Stomach smooth muscle (tissue), 2 donors: ENCODE results near the gene TMEFF2.
"Not testable (repeated sequence)": the region's sequence is repeated elsewhere in the genome, so short reads cannot be mapped to it uniquely, and the experiment has no call there.

Experiments
- H3K27ac ChIP-seq: one replicate; pipeline ENCODE4 v1.7.0; 2013; ENCODE audit warnings: mild to moderate bottlenecking, low read length, inconsistent platforms
- H3K27me3 ChIP-seq, 2 donors: one replicate each; pipeline ENCODE4 v1.7.0; 2013; ENCODE audit warnings: low read length in 2 of 2; ENCODE audit not compliant: insufficient read depth in 2 of 2, control insufficient read depth in 1 of 2
- H3K36me3 ChIP-seq, 2 donors: one replicate each; pipeline ENCODE4 v1.7.0; 2013; ENCODE audit warnings: low read length in 2 of 2; ENCODE audit not compliant: control insufficient read depth in 2 of 2, insufficient read depth in 2 of 2
- H3K4me1 ChIP-seq: one replicate; pipeline ENCODE4 v1.7.0; 2013; ENCODE audit warnings: low read length; ENCODE audit not compliant: control insufficient read depth, insufficient read depth
- H3K4me3 ChIP-seq, 2 donors: one replicate each; pipeline ENCODE4 v1.7.0; 2013; ENCODE audit warnings: low read length in 2 of 2
- H3K9ac ChIP-seq, 2 donors: one replicate each; pipeline ENCODE4 v1.7.0; 2013; ENCODE audit warnings: low read length in 2 of 2, mild to moderate bottlenecking in 1 of 2
- H3K9me3 ChIP-seq, 2 donors: one replicate each; pipeline ENCODE4 v1.7.0; 2013; ENCODE audit warnings: low read length in 2 of 2; ENCODE audit not compliant: control insufficient read depth in 2 of 2
- donor health status: healthy.
- donor health status: Pancreatic carcinoma.

The TMEFF2 gene

GRCh38 chr2:191922736-191923651 is 271.7 kb downstream of the TMEFF2 start:
- no peaks in the 10 kb centered on the region for H3K27me3 ChIP-seq
- no peak overlapping the region for H3K9ac ChIP-seq
- H3K36me3 ChIP-seq = no peaks in the 10 kb centered on the region
- no peak overlapping the region for H3K27ac ChIP-seq
- no peaks in the 10 kb centered on the region for H3K9me3 ChIP-seq
- H3K4me3 ChIP-seq = no peak overlapping the region
- peaks cover 2% of the 10 kb centered on the region for H3K4me1 ChIP-seq

DNA sequence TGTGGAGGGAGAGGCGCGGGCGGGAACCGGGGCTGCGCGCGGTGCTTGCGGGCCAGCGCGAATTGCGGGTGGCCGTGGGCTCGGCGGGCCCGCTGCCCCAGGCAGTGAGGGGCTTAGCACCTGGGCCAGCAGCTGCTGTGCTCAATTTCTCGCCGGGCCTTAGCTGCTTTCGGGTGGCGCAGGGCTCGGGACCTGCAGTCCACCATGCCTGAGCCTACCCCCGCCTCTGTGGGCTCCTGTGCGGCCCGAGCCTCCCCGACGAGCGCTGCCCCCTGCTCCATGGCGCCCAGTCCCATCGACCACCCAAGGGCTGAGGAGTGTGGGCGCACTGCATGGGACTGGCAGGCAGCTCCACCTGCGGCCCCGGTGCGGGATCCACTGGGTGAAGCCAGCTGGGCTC is 273.1 kb downstream of the TMEFF2 start:
- not testable (repeated sequence) for H3K9ac ChIP-seq, H3K9me3 ChIP-seq, H3K27me3 ChIP-seq, H3K27ac ChIP-seq, H3K4me1 ChIP-seq, H3K36me3 ChIP-seq, H3K4me3 ChIP-seq

GRCh38 chr2:191920502-191920901 is 274.2 kb downstream of the TMEFF2 start:
- H3K4me3 ChIP-seq = no peak overlapping the region
- peaks cover 3% of the 10 kb centered on the region for H3K4me1 ChIP-seq
- no peak overlapping the region for H3K27ac ChIP-seq
- no peaks in the 10 kb centered on the region for H3K27me3 ChIP-seq
- H3K36me3 ChIP-seq = no peaks in the 10 kb centered on the region
- no peak overlapping the region for H3K9ac ChIP-seq
- no peaks in the 10 kb centered on the region for H3K9me3 ChIP-seq

- no peak overlapping the region for H3K9ac ChIP-seq
- H3K4me1 ChIP-seq = peaks cover 3% of the 10 kb centered on the region
- H3K4me3 ChIP-seq = no peak overlapping the region
- peak overlapping the region; percentile 12 for H3K27ac ChIP-seq
- no peaks in the 10 kb centered on the region for H3K9me3 ChIP-seq
- H3K36me3 ChIP-seq = no peaks in the 10 kb centered on the region
- no peaks in the 10 kb centered on the region for H3K27me3 ChIP-seq
Observed at GRCh38 chr2:191917967-191918651, 276.6 kb downstream of the TMEFF2 start.

- Histone ChIP-seq H3K27ac (peak overlapping the region; percentile 12), H3K27me3 (no peaks in the 10 kb centered on the region), H3K4me1 (peaks cover 3% of the 10 kb centered on the region)
Observed at GRCh38 chr2:191917430-191917881, 277.3 kb downstream of the TMEFF2 start.

DNA sequence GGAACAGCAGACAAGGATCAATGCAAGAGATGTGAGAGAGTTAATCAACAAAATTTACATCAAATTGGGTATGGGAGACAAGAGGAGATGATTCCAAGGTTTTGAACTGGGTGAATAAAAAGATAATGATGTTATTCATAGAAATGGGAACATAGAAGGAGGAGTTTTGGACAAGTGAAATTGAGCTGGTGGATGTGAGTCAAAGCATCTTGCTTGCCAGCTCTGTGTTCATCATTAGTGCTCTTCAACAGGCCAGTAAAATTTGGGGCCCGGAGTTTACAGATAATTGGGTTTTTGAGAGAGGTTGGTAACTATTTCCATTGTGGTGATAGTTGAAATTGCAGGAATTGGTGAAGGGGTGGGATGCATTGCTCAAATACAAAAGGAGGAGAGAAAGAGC is 277.9 kb downstream of the TMEFF2 start:
- H3K4me1 ChIP-seq = peaks cover 3% of the 10 kb centered on the region
- no peaks in the 10 kb centered on the region for H3K27me3 ChIP-seq
- H3K9ac ChIP-seq = no peak overlapping the region
- no peaks in the 10 kb centered on the region for H3K9me3 ChIP-seq
- H3K27ac ChIP-seq = no peak overlapping the region
- no peak overlapping the region for H3K4me3 ChIP-seq
- H3K36me3 ChIP-seq = no peaks in the 10 kb centered on the region

More at GRCh38 chr2:191917430-191917881, 277.3 kb downstream of the TMEFF2 start:
- no peaks in the 10 kb centered on the region for H3K36me3 ChIP-seq
- H3K9me3 ChIP-seq = no peaks in the 10 kb centered on the region
- H3K4me3 ChIP-seq = no peak overlapping the region
- no peak overlapping the region for H3K9ac ChIP-seq

DNA sequence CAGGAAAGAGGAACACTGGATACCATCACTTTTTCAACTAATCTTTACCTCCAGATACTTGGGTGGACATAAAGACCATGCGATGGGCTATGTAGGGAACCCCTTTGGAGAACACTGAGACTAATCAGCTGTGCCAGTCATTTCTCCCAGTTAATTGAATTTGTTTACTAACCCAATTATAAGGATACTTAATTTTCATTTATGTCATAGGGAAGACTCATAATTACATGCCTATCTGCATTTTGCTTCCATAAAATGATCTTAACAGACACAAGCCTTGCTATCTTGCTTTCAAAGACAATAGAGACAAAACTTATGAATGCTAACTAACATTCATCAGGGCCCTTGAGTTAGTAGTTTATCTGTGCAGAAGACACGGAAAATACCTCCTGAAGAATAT is 279.0 kb downstream of the TMEFF2 start:
- H3K9ac ChIP-seq = no peak overlapping the region
- H3K36me3 ChIP-seq = no peaks in the 10 kb centered on the region
- no peaks in the 10 kb centered on the region for H3K9me3 ChIP-seq
- H3K4me1 ChIP-seq = peaks cover 3% of the 10 kb centered on the region
- H3K4me3 ChIP-seq = no peak overlapping the region
- H3K27ac ChIP-seq = no peak overlapping the region
- no peaks in the 10 kb centered on the region for H3K27me3 ChIP-seq

DNA sequence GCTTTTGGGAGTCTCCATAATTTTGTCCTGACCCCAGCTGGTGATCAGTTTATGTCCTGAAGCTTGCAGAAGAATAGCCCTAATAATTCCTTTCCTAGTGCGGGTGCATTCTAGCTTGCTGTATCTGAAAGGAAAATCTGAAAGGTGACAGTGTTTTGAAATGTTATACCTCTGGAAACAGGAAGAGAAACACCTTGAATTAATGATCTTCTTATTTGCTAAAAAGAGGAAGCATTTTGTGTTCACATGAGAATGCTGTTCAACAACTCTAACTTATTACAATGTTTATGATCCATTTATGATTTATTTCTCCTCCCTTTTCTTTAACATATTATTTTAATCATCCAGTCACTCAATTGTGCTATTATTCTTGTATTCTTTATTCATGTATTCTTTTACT is 280.9 kb downstream of the TMEFF2 start:
- Histone ChIP-seq H3K4me3 (no peak overlapping the region), H3K36me3 (no peaks in the 10 kb centered on the region), H3K9me3 (no peaks in the 10 kb centered on the region), H3K9ac (no peak overlapping the region), H3K27ac (no peak overlapping the region), H3K4me1 (peaks cover 3% of the 10 kb centered on the region), H3K27me3 (no peaks in the 10 kb centered on the region)

DNA sequence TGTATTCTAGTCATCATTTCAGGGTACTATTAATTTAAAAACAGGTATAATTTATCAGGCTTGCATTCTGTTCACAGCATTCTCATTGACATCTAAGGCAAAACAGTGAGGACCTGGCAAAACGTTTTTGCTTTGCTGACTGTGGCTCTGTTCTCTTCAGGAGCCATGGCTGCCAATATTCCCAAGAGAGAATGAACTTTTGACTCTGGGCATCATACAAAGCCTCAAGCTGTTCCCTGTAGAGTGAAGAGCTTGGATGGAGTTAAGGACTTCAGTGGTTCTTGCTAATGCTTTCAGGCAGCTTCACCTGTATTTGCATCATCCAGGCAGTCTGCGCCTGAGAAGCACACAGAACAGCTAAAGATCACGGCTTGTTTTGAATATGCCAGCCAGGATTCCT is 282.0 kb downstream of the TMEFF2 start:
- Histone ChIP-seq H3K36me3 (no peaks in the 10 kb centered on the region), H3K27ac (no peak overlapping the region), H3K4me3 (no peak overlapping the region), H3K4me1 (no peaks in the 10 kb centered on the region), H3K9ac (no peak overlapping the region), H3K27me3 (no peaks in the 10 kb centered on the region), H3K9me3 (no peaks in the 10 kb centered on the region)

- Histone ChIP-seq H3K4me3 (no peak overlapping the region), H3K36me3 (no peaks in the 10 kb centered on the region), H3K9ac (no peak overlapping the region), H3K27me3 (no peaks in the 10 kb centered on the region), H3K4me1 (no peaks in the 10 kb centered on the region), H3K27ac (no peak overlapping the region), H3K9me3 (no peaks in the 10 kb centered on the region)
Observed at GRCh38 chr2:191910518-191910917, 284.2 kb downstream of the TMEFF2 start.

DNA sequence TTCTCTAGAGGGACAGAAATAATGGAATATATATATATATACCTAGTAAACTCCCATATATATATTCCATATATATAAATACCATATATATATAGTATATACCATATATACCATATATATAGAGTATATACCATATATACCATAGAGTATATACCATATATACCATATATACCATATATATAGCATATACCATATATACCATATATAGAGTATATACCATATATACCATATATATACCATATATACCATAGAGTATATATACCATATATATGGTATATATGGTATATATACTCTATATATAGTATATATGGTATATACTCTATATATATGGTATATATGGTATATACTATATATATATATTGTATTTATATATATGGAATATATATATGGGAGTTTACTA is 285.9 kb downstream of the TMEFF2 start:
- no peaks in the 10 kb centered on the region for H3K4me1 ChIP-seq
- H3K9me3 ChIP-seq = no peaks in the 10 kb centered on the region
- no peak overlapping the region for H3K9ac ChIP-seq
- no peak overlapping the region for H3K27ac ChIP-seq
- no peaks in the 10 kb centered on the region for H3K36me3 ChIP-seq
- H3K27me3 ChIP-seq = no peaks in the 10 kb centered on the region
- no peak overlapping the region for H3K4me3 ChIP-seq
